D721Med (cell line): ENCODE results near the gene MED7.

Experiments
- DNase-seq: peaks from one replicate; pipeline ENCODE4 v3.0.0; 2011; ENCODE audit warnings: low spot score; ENCODE audit not compliant: insufficient read length
- FAIRE-seq: peaks from 2 replicates; lab custom pipeline; 2011; peaks lifted over from hg19 to GRCh38; lab: Jason Lieb, UNC
- TF ChIP-seq, protein P1 (sequence below): IDR thresholded peaks from 2 replicates; pipeline ENCODE4 v1.5.1; 2012; ENCODE audit warnings: mild to moderate bottlenecking, control low read depth; ENCODE audit not compliant: insufficient read depth; ENCODE audit errors: missing control alignments

The MED7 gene

DNA sequence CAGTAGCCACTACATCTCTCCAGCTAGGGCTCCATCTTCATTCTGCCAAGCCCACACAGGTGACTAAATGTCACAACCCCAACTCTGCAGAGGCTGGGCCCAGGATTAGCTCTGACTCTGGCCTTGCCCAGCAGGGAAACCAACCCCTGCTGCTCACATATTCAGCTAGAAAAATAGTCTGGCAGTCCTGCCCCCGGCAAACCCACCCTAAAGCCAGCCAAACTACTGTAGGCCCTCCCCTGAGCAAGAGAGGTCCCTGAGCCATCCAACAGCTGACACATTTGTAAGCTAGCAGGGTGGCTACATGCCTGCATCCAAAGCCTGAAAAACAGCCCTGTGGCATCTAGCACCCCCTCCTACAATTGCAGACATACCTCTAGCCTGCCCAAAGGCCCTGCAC lies 22.6 kb downstream of the MED7 start:
- DNase-seq (no peak), FAIRE-seq (no peak)
- TF ChIP-seq, protein P1, sequence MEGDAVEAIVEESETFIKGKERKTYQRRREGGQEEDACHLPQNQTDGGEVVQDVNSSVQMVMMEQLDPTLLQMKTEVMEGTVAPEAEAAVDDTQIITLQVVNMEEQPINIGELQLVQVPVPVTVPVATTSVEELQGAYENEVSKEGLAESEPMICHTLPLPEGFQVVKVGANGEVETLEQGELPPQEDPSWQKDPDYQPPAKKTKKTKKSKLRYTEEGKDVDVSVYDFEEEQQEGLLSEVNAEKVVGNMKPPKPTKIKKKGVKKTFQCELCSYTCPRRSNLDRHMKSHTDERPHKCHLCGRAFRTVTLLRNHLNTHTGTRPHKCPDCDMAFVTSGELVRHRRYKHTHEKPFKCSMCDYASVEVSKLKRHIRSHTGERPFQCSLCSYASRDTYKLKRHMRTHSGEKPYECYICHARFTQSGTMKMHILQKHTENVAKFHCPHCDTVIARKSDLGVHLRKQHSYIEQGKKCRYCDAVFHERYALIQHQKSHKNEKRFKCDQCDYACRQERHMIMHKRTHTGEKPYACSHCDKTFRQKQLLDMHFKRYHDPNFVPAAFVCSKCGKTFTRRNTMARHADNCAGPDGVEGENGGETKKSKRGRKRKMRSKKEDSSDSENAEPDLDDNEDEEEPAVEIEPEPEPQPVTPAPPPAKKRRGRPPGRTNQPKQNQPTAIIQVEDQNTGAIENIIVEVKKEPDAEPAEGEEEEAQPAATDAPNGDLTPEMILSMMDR = no peak

DNA sequence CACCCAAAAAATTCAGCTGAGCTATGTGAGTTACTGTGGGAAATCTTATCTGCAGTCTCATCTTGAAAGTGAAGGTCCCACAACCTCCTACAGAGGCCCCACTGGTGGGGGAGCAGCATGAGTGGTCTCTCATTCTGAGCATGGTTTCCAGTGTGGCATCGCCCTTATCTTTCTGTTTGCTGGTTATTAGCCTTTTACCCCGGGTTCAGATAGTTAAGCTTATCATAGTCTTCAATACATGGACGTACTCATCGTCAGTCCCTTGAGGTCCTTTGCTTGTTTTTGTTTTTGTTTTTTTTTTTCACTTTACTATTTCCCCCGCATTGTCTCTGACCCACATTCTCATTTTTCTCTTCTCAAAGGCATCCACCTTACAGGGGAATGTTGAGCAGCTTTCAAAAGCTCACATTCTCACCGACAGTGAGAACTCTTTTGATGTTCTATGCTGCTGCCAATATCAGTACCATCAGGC lies 26.1 kb downstream of the MED7 start:
- DNase-seq (no peak), FAIRE-seq (no peak)
- TF ChIP-seq, protein P1 = no peak

DNA sequence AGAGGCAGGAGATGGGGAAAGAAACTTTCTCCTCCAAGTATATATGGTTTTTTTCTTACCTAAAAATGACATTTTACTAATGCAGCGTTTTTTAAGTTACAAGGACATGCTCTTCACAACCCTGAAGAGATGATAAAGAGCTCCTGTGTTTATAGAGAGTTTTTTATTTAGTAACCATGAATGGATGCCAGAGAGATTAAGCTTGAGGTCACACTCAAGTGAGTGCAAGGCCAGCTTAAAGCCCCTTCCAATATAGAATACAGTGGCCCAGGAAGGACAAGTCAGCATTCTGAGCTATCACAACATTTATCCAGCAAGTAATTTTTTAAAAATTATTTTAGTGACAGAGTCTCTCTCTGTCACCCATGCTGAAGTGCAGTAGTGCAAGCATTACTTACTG lies 27.2 kb downstream of the MED7 start:
- TF ChIP-seq, protein P1 = no peak
- DNase-seq = no peak
- FAIRE-seq = no peak

DNA sequence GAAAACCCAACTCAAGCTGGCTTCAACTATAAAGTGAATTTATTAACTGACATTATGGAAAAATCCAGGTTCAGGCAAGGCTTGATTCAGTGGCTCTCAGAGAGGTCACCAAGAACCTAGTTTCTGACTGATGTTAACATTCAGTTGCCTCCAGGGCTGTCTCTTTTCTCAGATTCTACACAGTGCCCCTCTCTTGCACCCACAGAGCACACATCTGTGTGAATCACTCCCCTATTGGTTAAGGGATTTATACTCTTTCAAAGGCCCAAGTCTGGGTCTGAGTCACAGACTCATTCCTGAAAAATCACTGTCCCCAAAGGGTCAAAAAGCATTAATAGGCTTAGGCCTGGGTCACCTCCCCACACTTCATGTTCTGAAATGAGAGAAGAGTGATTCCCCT lies 27.7 kb downstream of the MED7 start:
- TF ChIP-seq, protein P1 = no peak
- no peak for DNase-seq
- no peak for FAIRE-seq

DNA sequence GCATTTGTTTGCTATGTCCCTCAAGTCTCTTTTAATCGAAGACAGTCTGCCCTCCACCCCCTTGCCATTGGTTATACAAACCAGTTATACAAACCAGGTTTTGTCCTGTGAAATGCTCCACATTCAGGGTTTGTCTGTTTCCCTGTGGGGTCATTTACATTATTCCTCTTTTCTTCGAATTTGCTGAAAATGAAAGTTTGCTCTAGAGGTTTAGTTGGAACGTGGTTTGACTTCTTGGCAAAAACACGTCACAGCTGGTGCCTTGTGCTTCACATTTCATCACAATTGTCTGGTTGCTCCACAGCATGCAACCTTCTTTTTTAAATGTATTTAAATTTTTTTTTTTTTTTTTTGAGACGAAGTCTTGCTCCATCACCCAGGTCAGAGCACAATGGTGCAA lies 29.7 kb downstream of the MED7 start:
- TF ChIP-seq, protein P1 = no peak
- FAIRE-seq (no peak), DNase-seq (no peak)

DNA sequence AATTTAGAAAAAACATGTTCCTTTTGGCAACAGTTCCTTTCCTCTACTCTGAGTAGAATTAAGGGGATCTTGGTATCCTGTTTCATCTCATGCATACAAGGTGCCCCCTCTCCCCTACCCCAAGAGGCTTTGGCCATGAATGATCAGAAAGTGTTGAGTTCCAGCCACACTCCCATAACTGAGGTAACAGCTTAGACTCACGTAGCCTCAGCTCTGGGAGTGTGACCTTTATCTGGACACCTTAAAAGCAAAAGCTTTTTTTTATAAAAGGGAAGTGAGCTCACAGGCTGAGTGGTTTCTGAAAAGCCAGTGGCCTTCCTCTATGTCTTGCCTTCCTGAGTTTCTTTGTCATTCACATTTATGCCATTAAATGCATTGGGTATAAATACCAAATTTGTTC lies 32.9 kb downstream of the MED7 start:
- TF ChIP-seq, protein P1 = no peak
- no peak for FAIRE-seq
- no peak for DNase-seq

DNA sequence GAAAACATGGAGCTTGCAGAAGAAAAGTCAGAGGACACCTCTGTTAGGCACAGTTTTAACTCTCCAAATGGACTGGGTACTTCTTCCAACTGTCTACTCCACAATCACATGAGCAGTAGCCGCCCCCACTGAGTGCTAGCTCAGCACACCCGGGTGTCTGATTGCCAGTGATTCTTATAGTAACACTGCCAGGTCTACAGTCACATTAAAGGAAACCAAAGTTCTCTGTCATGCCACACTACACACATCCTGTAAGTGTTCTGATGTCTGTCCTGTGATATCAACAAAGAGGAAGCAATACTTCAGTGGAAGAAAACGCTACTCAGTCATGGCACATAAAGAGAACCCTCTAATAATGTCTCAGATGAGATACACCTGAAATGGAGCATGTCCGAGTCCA lies 33.7 kb downstream of the MED7 start, which contains the start of gene HAVCR2:
Gene HAVCR2, minus strand, starts transcription at position 69 of the 400 bp plus-strand sequence. Its CDS starts 61 bp downstream, at position 8.
- TF ChIP-seq, protein P1 = no peak
- DNase-seq (no peak), FAIRE-seq (no peak)
